PC-3 (cell line): ENCODE results near the gene DUSP19.
"Not testable (repeated sequence)": the region's sequence is repeated elsewhere in the genome, so short reads cannot be mapped to it uniquely, and the experiment has no call there.

Experiments used
- CTCF ChIP-seq: fragments of 300-600 bp; sonication (generic); conservative IDR thresholded peaks from 2 replicates; pipeline ENCODE4 v1.5.1; 2017; ENCODE audit warnings: antibody characterized with exemption, low read depth, mild to moderate bottlenecking, low read length
- EZH2phosphoT487 ChIP-seq: fragments of 300-600 bp; sonication (generic); IDR thresholded peaks from 2 replicates; pipeline ENCODE4 v1.6.1; 2018; ENCODE audit warnings: mild to moderate bottlenecking, antibody characterized with exemption, low read length, borderline replicate concordance

- not testable (repeated sequence) for TF ChIP-seq CTCF, EZH2phosphoT487
Observed at GRCh38 chr2:183047486-183048125, 30.9 kb upstream of the DUSP19 start.
